ENCODE results near the gene VTI1B.

DNA sequence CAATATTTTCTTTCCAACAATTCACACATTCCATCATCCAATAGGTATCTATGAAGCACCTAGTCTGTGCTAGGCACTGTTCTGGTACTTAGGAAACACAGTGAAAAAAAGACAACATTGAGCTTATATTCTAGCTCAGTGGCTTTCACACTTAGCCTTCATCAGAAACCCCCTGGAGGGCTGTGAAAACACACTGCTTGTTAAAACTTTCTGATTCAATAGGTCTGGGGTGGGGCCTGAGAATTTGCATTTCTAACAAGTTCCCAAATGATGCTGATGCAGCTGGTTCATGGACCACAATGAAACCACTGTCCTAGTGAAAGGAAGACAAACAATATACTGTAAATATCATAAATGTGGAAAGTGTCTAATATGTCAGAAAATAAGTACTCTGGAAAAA, 5.9 kb downstream of the VTI1B start:
- TF ChIP-seq, protein P1, sequence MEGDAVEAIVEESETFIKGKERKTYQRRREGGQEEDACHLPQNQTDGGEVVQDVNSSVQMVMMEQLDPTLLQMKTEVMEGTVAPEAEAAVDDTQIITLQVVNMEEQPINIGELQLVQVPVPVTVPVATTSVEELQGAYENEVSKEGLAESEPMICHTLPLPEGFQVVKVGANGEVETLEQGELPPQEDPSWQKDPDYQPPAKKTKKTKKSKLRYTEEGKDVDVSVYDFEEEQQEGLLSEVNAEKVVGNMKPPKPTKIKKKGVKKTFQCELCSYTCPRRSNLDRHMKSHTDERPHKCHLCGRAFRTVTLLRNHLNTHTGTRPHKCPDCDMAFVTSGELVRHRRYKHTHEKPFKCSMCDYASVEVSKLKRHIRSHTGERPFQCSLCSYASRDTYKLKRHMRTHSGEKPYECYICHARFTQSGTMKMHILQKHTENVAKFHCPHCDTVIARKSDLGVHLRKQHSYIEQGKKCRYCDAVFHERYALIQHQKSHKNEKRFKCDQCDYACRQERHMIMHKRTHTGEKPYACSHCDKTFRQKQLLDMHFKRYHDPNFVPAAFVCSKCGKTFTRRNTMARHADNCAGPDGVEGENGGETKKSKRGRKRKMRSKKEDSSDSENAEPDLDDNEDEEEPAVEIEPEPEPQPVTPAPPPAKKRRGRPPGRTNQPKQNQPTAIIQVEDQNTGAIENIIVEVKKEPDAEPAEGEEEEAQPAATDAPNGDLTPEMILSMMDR (IDR thresholded peaks at IDR 0.05), result no peak
- no peak for TF ChIP-seq POLR2A (IDR thresholded peaks at IDR 0.05)
